Bone marrow (tissue), 2 donors: ENCODE data around the gene ZNF577.
A peak's percentile ranks its signal among the peaks of the same experiment; 100 is the strongest.

ENCODE experiments used
- DNase-seq, 2 donors: peaks; one replicate each; lab custom pipeline; 2025; lab: John Stamatoyannopoulos, UW

The ZNF577 gene

DNA sequence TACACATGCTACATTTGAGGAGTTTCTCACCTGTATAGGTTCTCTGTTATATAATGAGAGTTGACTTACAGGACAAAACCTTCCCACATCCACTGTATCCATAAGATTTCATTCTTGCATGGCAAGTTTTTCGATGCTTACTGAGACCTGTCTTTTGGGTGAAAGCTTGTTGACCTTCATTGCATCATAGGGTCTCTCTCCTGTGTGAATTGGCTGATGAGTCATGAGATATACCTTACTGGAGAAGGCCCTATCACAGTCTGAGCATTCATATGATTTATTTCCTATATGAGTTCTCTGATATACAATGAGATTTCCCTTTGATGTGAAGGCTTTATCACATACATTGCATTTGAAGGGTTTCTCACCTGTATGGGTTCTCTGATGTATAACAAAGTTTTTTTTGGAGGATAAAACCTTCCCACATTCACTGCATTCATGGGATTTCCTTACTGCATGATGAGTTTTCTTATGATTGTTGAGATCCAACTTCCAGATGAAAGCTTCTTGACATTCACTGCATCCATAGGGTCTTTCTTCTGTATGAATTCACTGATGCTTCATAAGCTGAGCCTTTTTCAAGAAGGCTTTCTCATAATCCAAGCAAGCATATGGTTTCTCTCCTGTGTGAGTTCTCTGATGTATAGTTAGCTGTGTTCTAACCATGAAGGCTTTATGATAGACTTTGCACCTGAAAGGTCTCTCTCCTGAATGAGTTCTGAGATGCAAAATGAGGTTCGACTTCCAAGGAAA, 25.7 kb downstream of the ZNF577 start:
- DNase-seq, result no peak

DNA sequence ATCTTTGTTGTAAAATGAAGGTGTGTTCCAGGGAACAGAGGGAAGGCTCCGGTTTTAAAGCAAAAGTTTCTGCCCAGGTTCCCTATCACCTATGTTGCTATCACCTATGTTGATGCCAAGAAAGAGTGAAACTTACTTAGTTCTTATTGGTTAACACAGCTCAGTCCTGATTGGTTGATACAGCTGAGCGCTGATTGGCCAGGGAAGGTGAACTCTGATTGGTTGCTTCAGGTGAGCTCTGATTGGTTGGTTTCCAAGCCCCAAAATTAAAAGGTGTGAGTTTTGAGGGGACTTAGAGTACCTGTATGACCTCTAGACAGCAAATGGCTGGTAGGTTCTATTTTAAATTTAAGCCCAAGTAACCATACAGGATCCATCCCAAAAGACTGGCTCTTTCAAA, 50.6 kb downstream of the ZNF577 start:
- DNase-seq, result no peak

DNA sequence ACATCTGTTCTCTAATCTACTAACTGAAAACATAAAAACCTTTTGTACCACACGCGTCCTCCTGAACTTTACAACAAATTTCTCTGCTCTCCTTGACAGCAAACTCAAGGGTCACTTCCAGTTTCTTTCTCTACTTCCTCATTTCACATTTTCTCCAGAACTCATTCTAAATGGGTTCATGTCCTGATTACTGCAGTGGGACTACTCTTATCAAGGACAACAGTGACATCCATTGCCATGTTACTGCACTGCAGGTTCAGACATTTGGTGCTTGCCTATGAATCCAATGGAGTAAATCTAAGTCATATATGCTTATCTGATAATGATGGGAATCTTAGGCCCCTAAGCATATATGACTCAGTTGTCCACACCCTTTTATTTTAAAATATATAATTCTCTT, 57.5 kb downstream of the ZNF577 start:
- DNase-seq, result no peak

DNA sequence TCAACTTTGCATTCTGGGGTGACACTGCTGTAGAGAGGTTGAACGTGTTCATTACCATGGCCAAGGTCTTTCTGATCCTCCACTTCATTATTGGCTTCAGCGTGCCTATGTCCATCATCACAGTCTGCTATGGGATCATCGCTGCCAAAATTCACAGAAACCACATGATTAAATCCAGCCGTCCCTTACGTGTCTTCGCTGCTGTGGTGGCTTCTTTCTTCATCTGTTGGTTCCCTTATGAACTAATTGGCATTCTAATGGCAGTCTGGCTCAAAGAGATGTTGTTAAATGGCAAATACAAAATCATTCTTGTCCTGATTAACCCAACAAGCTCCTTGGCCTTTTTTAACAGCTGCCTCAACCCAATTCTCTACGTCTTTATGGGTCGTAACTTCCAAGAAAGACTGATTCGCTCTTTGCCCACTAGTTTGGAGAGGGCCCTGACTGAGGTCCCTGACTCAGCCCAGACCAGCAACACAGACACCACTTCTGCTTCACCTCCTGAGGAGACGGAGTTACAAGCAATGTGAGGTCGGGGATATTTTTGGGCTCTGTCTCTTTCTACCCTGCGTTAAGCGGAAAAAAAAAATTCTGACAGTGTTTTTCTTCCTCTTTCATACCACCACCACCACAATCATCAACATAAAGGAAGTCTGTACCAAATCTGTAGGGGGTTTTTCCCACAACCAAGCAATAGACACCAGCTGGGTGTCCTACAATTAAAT, 63.3 kb downstream of the ZNF577 start:
- peak; percentile 7 to 36 for DNase-seq

DNA sequence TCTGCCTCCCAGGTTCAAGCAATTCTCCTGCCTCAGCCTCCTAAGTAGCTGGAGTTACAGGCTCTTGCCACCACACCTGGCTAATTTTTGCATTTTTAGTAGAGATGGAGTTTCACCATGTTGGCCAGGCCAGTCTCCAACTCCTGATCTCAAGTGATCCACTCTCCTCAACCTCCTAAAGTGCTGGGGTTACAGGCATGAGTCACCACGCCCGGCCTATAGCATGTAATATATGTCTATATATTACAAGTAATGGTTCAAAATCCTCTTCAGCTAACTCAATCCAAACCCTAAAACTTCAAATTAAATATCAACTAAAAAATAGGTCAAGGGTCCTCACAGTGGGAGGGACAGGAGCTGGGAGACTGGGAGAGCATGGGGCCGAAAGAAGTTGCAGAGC, 64.8 kb downstream of the ZNF577 start:
- DNase-seq, result no peak

DNA sequence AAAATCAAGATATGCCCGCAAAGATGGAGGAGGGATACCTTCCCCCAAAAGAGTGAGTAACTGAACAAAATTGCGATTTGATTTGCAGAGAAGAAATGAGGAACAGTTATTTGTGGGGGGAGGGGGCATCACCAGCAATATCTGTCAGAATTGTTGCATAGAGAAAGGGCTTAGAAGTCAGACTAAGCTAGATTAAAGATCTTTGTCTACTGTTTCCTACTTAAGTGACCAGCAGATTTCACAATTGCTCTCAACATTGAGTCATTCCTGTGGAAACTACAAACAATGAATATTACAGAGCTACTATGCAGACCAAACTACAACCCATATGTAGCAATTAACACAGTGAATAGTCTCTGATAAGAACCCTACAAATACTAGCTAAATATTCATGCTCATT, 65.4 kb downstream of the ZNF577 start:
- DNase-seq, result no peak

DNA sequence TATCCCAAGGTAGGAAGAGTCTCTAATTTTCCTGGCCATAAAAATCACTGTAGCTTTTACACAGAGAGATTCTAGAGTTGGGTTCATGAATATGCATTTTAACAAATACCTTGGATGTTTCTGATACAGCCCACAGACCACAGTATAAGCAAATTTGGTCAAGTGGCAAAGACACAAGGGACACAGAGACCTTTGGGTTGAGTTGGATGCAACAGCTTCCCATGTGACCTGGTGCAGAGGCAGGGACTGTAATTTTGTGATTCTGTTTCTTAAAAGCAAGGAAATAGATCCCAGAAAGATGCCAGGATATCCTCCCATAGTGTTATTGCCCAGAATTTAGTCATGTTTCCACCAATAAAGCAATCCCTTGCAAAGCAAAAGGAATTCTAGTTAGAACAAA, 65.8 kb downstream of the ZNF577 start:
- no peak for DNase-seq

DNA sequence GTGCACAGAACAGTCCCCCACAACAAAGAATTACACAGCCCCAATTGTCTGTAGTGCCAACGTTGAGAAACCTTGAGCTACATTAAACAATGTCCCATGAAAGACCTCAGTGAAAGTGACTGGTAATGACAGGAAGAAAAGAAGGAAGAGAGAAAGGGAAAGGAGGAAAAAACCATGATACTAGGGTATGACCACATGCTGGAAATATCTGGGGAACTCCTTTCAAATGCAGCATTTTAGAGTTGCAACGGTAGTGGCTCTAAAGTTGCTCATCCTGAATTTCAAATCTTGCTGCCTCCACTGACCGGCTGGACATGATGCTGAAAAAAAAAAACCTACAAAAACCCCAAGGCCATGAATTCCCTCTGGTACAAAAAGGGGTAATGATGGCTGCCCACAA, 66.3 kb downstream of the ZNF577 start:
- DNase-seq, result no peak
